ENCODE measurements around the gene MSMB. TPM values are rescaled to one million over a fixed set of nuclear protein-coding genes. Genes with fewer than 3 reads are reported as not detected.

MSMB gene
- total and polyA plus RNA-seq, 9 of the 15 experiments (the other 6 are each of a cell fraction or from before 2014, with no cell fraction given) = 0.21 to 0.60 TPM; not detected in 7

- no peak for TF ChIP-seq ARHGAP35 (IDR thresholded peaks at IDR 0.05; ENCODE audit: partially characterized antibody)
- TF ChIP-seq SMC3 (conservative IDR thresholded peaks at IDR 0.05; ENCODE audit: insufficient read depth, low read depth, low read length) = no peak
- TF ChIP-seq ZNF778 (CRISPR knock-in tag; IDR thresholded peaks at IDR 0.05) = no peak
- no peak for TF ChIP-seq SMARCE1 (IDR thresholded peaks at IDR 0.05)
- no peak for TF ChIP-seq ZNF316 (IDR thresholded peaks at IDR 0.05)
- no peak for TF ChIP-seq ZBTB43 (CRISPR knock-in tag; IDR thresholded peaks at IDR 0.05)
- no peak for TF ChIP-seq MCM2 (IDR thresholded peaks at IDR 0.05; ENCODE audit: low read depth)
- TF ChIP-seq ZSCAN29 (IDR thresholded peaks at IDR 0.05) = no peak
- TF ChIP-seq ESRRA (IDR thresholded peaks at IDR 0.05; ENCODE audit: borderline replicate concordance, low read depth) = peak; percentile 96
- TF ChIP-seq FOSL1 (tag; conservative IDR thresholded peaks at IDR 0.05) = no peak; the same call in 1 of the 2 replicates
- no peak for TF ChIP-seq U2AF1 (optimal IDR thresholded peaks at IDR 0.05; ENCODE audit: low read depth, low read length)
- TF ChIP-seq RBM25 (IDR thresholded peaks at IDR 0.05; ENCODE audit: low read depth, low read length, severe bottlenecking) = peak; percentile 49
- 0 out of 2 replicates have a peak, but pooled peaks have one; percentile 18 for TF ChIP-seq BCOR (IDR thresholded peaks at IDR 0.05)
- no peak for TF ChIP-seq ZNF445 (CRISPR knock-in tag; IDR thresholded peaks at IDR 0.05; ENCODE audit: low read depth)
- no peak for TF ChIP-seq ETV6 (IDR thresholded peaks at IDR 0.05; ENCODE audit: borderline replicate concordance in 1 of 2, low read depth in 2 of 2, low read length in 1 of 2)
- TF ChIP-seq ETV6 (CRISPR knock-in tag; IDR thresholded peaks at IDR 0.05; ENCODE audit: borderline replicate concordance) = no peak
- 0 out of 2 replicates have a peak, but pooled peaks have one; percentile 39 for TF ChIP-seq KLF1 (tag; IDR thresholded peaks at IDR 0.05)
- no peak for TF ChIP-seq TCF7L2 (IDR thresholded peaks at IDR 0.05; ENCODE audit: low read depth, low read length)
- TF ChIP-seq RREB1 (CRISPR knock-in tag; IDR thresholded peaks at IDR 0.05) = no peak
- no peak for TF ChIP-seq GATA2 (CRISPR knock-in tag; IDR thresholded peaks at IDR 0.05)
Measured at GRCh38 chr10:46062723-46063428, 16.8 kb upstream of the MSMB start (continued).
